Measurements from ENCODE around the gene UFSP2.

UFSP2 gene

GRCh38 chr4:185426960-185427688, 1.4 kb upstream of the UFSP2 start:
- in situ Hi-C loops (cut with MboI; ENCODE audit: low sequenced_read_pairs) = no loop called here

GRCh38 chr4:185424905-185425646, 688 bp downstream of the UFSP2 start:
- in situ Hi-C loops (cut with MboI; ENCODE audit: low sequenced_read_pairs) = no loop called here

- in situ Hi-C loops (cut with MboI; ENCODE audit: low sequenced_read_pairs) = no loop called here
These were observed 4.2 kb downstream of the UFSP2 start for GRCh38 chr4:185421366-185422124.

- in situ Hi-C loops (cut with MboI; ENCODE audit: low sequenced_read_pairs) = no loop called here
These were observed 8.8 kb downstream of the UFSP2 start for GRCh38 chr4:185416955-185417354.

- in situ Hi-C loops (cut with MboI; ENCODE audit: low sequenced_read_pairs) = no loop called here
These were observed 13.4 kb downstream of the UFSP2 start for GRCh38 chr4:185412412-185412811.

- in situ Hi-C loops (cut with MboI; ENCODE audit: low sequenced_read_pairs) = no loop called here
These were observed 13.9 kb downstream of the UFSP2 start for GRCh38 chr4:185411849-185412248.

GRCh38 chr4:185408432-185408831, 17.3 kb downstream of the UFSP2 start:
- in situ Hi-C loops (cut with MboI; ENCODE audit: low sequenced_read_pairs) = no loop called here

- in situ Hi-C loops (cut with MboI; ENCODE audit: low sequenced_read_pairs) = no loop called here
These were observed 20.3 kb downstream of the UFSP2 start for GRCh38 chr4:185405296-185405999.

GRCh38 chr4:185404031-185404430, 21.7 kb downstream of the UFSP2 start:
- in situ Hi-C loops (cut with MboI; ENCODE audit: low sequenced_read_pairs) = no loop called here

GRCh38 chr4:185399466-185399865, 26.3 kb downstream of the UFSP2 start:
- in situ Hi-C loops (cut with MboI; ENCODE audit: low sequenced_read_pairs) = no loop called here

- in situ Hi-C loops (cut with MboI; ENCODE audit: low sequenced_read_pairs) = no loop called here
These were observed 27.1 kb downstream of the UFSP2 start for GRCh38 chr4:185398618-185399017.

- in situ Hi-C loops (cut with MboI; ENCODE audit: low sequenced_read_pairs) = no loop called here
These were observed 28.9 kb downstream of the UFSP2 start, which contains the start of gene ANKRD37 for GRCh38 chr4:185396724-185397385. TSS of gene ANKRD37 (plus strand) at chr4:185396841. CDS start at chr4:185396924, 83 bp downstream.

GRCh38 chr4:185395956-185396723, 29.6 kb downstream of the UFSP2 start:
- in situ Hi-C loops (cut with MboI; ENCODE audit: low sequenced_read_pairs) = no loop called here

GRCh38 chr4:185395238-185395955, 30.4 kb downstream of the UFSP2 start, which contains the start of gene LRP2BP:
TSS of gene LRP2BP (minus strand) at chr4:185395924. CDS start at chr4:185378186, 17,738 bp downstream.
- in situ Hi-C loops (cut with MboI; ENCODE audit: low sequenced_read_pairs) = no loop called here

GRCh38 chr4:185394568-185395237, 31.1 kb downstream of the UFSP2 start:
- in situ Hi-C loops (cut with MboI; ENCODE audit: low sequenced_read_pairs) = no loop called here

GRCh38 chr4:185392156-185392555, 33.6 kb downstream of the UFSP2 start:
- in situ Hi-C loops (cut with MboI; ENCODE audit: low sequenced_read_pairs) = no loop called here

GRCh38 chr4:185390941-185391340, 34.8 kb downstream of the UFSP2 start:
- in situ Hi-C loops (cut with MboI; ENCODE audit: low sequenced_read_pairs) = no loop called here

- in situ Hi-C loops (cut with MboI; ENCODE audit: low sequenced_read_pairs) = no loop called here
These were observed 37.8 kb downstream of the UFSP2 start for GRCh38 chr4:185387957-185388356.

Measured in hTERT RPE-1 (cell line).